ENCODE results near the gene ZDHHC11B. TPM values are rescaled to one million over a fixed set of nuclear protein-coding genes. Genes with fewer than 3 reads are reported as not detected.
"Not testable (repeated sequence)": the region's sequence is repeated elsewhere in the genome, so short reads cannot be mapped to it uniquely, and the experiment has no call there.

Gene ZDHHC11B
- polyA plus RNA-seq, 5 donors = 24.9 to 42.4 (median 39.3) TPM

- not testable (repeated sequence) for DNase-seq
Measured at GRCh38 chr5:686172-686523, 98.4 kb downstream of the ZDHHC11B start.

DNA sequence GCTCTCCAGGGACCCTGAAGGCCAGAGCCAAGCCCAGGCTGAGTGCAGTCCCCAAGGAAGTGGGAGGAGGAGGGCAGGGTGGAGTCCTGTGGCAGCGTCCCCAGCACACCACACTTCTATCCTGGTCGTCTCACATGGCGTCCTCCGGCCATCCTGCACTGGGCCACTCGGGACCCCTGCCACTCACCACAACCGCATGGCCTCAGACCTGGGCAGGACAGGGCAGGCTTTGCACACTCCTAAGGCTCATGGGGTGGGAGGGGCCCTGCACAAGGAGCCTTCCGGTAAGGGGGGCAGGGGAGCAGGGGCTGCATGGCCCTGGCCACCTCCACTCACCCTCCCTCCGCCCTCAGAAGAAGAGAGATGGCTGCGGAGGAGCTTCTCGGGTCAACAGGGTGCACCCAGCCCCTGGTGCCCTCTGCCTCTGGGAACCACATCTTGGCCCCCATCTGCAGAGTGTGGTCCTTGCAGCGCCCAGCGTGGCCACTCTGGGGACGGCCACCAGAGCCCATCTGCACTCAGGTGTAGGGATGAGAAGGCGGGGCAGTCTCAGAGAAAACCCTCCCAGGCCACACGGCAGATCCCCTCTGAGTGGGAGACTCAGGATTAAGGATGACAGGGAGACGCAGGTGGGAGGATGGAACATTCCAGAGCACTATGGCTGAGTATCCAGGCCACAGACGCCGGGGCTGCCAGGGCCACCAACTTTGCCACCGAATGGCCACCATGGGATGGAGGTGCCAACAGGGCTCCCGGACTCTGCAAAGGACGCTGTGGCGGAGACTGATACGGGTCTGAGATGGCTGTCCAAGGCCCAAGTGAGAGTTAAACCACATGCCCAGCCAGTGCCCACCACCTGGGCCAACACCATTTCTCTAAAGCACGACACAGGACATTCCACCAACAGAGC, 99.0 kb downstream of the ZDHHC11B start:
- DNase-seq = no peak

DNA sequence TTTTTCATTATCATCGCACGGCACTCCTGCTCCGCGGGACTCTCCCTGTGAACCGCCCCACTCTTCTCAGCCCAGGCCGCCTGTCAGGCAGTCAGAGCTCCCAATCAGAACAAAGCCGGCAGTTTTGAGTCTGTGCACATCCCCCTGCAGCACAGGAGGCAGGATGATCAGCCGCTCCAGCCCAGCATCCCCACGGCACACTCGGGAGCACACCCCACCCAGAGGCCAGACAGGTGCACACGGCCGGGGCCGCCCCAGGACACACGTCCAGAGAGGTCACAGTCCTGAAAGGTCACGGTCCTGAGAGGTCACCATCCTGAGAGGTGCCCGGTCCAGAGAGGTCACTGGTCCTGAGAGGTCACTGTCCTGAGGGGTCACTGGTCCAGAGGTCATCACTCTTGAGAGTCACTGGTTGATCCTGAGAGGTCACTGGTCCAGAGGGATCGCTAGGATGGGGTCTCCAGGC, 99.7 kb downstream of the ZDHHC11B start:
- DNase-seq = no peak

- DNase-seq = no peak
Measured at GRCh38 chr5:683551-684481, 100.7 kb downstream of the ZDHHC11B start.

DNA sequence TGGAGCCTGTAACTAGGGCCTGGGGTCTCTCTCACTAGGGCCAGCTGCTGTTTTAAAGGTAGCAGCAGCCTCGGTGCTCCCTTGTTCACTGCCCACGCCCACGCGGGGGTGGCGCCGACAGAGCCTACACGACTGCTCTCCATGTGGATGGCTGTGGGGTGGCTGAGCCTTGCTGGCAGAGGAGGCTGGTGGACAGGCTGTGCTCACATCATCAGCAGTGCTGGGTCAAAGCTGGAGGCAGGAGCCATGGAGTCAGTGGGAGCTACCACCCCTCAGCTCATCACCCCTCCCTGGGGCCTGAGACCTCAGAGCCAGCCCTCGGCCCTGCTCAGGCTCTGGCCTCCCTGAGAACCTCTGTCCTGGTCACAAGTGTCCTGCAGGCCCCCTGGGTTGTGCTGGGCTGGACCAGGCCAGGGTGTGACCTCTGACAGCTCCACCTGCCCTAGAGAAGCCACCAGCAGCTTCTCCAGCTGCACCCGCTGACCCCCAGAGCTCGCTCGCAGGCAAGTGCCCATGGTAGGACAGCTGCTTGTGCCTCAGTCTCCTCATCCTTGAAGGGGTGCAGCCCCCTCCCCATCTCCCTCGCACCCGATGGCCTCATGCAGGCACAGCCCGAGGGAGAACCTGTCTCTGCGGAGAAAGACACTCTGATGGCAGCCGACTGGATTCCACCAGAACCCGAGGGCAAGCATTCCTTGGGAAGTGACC, 101.7 kb downstream of the ZDHHC11B start:
- DNase-seq = not testable (repeated sequence)

DNA sequence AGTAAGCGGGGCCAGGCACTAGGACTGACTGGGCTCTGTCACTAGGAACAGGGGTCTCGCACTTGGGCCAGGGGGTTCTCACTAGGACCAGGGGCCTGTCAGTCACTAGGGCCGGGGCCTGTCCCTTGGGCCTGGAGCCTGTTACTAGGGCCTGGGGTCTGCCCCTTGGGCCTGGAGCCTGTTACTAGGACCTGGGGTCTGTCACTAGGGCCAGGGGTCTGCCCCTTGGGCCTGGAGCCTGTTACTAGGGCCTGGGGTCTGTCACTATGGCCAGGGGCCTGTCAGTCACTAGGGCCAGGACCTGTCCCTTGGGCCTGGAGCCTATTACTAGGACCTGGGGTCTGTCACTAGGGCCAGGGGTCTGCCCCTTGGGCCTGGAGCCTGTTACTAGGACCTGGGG, 102.3 kb downstream of the ZDHHC11B start:
- DNase-seq = not testable (repeated sequence)

DNA sequence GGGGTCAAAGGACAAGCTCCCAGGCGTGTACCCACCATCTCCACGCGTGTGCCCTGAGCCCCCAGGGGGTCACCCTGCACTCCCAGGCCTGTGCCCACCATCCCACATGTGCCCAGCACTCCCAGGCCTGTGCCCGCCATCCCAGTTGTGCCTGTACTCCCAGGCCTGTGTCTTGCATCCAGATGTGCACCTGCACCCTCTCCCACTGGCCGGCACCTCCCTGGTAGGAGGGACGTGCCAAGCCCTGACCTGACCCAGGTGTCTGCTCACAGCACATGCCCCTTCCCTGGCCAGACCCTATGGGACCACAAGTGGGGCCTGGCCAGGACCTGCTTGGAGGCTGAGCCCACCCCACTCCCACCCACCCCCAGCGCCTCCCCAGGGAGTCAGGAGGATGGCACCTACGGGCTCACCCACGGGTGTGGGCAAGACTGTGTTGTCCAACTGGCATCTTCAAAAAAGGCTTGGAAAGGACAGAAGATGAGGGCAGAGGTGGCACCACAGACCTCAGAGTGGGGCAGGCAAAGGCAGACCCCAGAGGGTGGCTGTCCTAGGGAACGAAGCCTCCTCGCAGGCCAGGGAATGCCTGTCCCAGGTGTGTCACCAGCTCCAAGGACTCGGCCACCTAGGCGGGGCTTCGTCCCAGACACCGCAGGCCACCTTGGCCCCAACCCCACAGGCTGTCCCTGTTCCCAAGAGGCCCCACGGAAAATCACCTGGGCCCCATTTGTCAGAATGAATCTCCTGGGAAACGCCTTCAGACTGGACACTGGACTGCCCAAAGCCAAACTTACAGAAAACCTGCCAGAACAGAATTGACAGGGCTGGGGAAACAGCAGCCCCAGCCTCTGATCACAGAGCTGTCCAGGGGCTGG, 103.0 kb downstream of the ZDHHC11B start:
- DNase-seq = not testable (repeated sequence)

DNA sequence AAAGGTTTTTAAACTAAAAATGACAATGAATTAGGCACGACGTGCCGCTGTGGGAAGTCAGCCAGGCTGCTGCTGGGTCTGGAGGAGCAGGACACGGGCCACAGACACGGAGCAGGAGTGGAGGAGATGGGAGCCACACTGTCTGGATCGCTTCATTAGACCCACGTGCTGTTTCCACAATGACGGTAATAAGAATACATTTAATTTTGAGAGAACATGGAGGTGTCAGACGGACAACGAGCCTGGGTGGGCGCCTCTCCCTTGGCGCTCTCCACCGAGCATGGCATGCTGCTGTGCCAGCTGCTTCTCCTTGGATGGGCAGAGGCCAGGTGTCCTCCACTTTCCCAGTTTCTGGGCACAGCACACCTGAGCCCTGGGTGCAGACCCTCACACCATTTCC, 103.7 kb downstream of the ZDHHC11B start:
- not testable (repeated sequence) for DNase-seq

DNA sequence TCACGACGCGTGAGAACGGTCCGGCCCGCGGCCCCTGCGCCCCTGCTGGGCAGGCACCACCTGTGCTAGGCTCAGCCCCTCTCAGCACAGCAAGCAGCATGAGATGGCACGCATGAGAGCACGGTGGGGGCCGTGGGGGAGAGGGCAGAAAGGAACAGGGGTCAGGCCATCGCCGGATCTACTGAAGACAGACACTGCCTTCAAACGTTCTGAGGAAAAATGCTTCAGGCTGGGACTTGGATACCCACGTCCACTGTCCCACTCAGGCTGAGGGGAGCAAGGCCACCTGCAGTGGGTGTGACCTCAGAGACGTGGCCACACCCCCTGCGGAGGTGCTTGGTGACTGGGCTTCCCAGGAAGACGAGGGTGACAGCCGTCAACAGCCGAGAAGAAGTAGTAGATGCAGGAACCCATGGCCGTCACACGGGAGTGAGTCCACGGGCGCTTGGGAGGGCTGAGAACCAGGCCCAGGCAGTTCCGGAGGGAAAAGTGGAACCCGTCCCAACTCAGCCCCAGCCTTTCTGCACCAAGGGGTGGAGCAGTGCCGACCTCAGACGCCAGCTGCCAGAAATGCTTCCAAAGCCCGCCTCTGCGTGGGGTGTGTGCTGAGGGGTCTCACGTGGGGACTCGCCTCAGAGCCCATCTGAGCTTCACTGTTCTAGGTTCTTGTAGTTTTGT, 104.3 kb downstream of the ZDHHC11B start:
- DNase-seq = not testable (repeated sequence)

GRCh38 chr5:679166-679895, 105.2 kb downstream of the ZDHHC11B start:
- not testable (repeated sequence) for DNase-seq

- not testable (repeated sequence) for DNase-seq
Measured at GRCh38 chr5:678521-678920, 106.0 kb downstream of the ZDHHC11B start.

GRCh38 chr5:677131-678101, 107.1 kb downstream of the ZDHHC11B start:
- DNase-seq = no peak

DNA sequence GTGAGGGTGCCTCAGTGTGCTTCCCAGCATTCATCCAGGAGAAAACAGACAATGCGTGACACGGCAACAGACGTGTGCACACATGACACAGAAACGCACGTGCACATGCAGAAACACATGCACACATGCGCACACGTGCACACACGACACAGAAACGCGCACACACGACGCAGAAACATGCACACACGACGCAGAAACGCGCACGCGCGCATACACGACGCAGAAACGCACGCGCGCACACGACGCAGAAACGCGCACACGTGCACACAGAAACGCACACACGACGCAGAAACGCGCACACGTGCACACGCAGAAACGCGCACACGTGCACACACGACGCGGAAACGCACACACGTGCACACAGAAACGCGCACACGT, 107.8 kb downstream of the ZDHHC11B start:
- DNase-seq = no peak

DNA sequence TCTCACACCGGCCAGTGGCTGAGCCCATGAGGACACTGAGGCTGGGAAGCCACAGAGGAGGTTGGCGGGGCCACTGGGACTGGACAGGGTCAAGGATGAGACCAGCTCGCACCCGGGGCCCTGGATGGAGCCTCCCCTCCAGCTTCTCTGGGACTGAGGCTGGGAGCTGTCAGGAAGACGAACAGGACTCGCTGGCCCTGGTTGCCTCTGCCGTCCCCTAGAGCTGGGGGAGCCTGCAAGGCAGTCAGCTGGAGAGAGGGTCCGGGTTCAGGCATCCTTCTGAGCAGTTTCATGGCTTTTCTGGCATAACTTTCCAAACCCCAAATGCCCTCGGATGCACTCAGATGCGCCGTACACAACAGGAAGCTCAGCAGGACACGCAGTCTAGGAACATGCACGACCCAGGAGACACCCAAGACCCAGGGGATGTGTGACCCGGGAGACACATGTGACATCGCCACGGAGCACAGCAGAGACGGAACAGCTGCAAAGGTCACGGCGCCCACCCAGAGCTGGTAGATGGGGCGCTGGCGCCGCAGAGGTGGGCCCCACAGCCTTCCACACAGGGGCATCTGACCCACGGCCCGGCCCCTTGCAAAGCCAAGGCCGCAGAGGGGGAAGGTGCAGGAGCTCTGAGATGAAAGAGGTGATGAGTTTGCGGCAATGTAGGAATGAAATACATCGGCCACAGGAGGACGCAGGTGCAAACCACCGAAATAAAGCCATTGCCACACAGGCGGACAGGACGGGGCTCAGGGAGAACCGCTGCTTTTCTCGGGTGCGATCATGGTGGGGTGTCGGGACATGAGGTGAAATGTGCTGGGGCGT, 108.4 kb downstream of the ZDHHC11B start:
- no peak for DNase-seq

DNA sequence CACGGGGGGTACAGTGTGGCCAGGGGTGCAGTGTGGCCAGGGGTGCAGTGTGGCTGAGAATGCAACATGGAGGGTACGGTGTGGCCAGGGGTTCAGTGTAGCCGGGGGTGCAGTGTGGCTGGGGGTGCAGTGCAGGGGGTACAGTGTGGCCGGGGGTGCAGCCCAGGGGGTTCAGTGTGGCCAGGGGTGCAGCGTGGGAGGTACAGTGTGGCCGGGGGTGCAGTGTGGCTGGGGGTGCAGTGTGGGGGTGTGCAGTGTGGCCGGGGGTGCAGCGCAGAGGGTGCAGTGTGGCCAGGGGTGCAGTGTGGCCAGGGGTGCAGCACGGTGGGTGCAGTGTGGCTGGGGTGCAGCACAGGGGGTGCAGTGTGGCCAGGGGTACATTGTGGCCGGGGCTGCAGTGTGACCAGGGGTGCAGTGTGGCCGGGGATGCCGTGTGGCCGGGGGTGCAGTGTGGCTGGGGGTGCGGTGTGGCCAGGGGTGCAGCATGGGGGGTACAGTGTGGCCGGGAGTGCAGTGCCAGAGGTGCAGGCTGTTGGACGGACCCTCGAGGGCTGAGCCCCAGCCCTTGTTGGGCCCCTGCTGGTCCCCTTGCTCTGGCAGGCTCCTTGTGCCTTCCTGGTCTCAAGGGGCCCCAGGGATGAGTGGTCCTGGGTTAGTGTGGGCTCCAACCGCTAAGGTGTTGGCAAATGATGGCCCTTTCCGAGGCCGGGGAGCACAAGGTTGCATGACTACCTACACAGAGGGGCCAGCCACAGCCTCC, 109.2 kb downstream of the ZDHHC11B start:
- no peak for DNase-seq

DNA sequence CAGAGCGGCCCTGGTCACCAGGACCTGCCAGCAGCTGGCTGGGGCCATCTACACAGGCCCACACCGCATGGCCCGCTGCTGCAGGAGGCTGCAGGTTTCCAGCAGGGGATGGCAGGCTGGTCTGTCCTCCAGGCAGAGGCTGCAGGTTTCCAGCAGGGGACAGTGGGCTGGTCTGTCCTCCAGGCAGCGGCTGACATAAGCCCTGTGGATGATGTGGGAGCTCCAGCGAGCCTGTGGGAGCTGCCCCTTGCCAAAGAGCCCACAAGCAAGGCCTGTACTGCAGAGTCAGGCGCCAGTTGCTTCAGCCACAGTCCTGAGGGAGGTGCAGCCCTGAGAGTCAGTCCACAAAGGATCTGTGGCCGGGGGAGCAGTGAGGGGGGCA, 109.9 kb downstream of the ZDHHC11B start:
- no peak for DNase-seq
